ENCODE measurements around the gene FLII. TPM values are rescaled to one million over a fixed set of nuclear protein-coding genes. Genes with fewer than 3 reads are reported as not detected.

Gene FLII
- total RNA-seq, 2 donors from 2014 or later: 280 to 347 TPM

DNA sequence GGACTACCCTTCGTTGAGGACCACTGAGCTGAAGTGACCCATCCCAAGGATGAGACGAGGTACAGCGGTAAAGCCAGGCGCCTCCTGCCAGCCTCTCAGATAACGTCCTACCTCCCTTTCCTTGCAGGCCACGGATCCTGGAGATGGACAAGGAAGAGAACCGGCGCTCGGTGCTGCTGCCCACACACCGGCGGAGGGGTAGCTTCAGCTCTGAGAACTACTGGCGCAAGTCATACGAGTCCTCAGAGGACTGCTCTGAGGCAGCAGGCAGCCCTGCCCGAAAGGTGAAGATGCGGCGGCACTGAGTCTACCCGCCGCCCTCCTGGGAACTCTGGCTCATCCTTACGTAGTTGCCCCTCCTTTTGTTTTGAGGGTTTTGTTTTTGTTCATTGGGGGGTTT is 50.4 kb downstream of the FLII start:
- TF ChIP-seq POLR2A (IDR thresholded peaks at IDR 0.05): no peak
- no peak for TF ChIP-seq POLR2AphosphoS5 (IDR thresholded peaks at IDR 0.05)
- no peak for DNase-seq (ENCODE audit: low spot score)
- Histone ChIP-seq H3K4me1 (replicated peaks) (no peaks in the 10 kb centered on the region), H3K27me3 (replicated peaks; ENCODE audit: insufficient read depth) (no peaks in the 10 kb centered on the region), H3K4me3 (no peak overlapping the region), H3K9me3 (no peaks in the 10 kb centered on the region), H3K36me3 (peaks cover 7 to 21% of the 10 kb centered on the region in 2 donors), H3K27ac (no peak overlapping the region)
- intact Hi-C loops (cut with DNase I): no loop called here
- WGBS: 89% methylated on average over 19 of the region's 19 CpGs

- intact Hi-C loops (cut with DNase I): no loop called here
- H3K27me3 ChIP-seq (replicated peaks; ENCODE audit: insufficient read depth): no peaks in the 10 kb centered on the region
- no peak overlapping the region for H3K4me3 ChIP-seq
- no peak for TF ChIP-seq CTCF (IDR thresholded peaks at IDR 0.05)
- TF ChIP-seq POLR2A (IDR thresholded peaks at IDR 0.05): no peak
- no peak for TF ChIP-seq POLR2AphosphoS5 (IDR thresholded peaks at IDR 0.05)
- H3K36me3 ChIP-seq: peaks cover 7 to 21% of the 10 kb centered on the region in 2 donors
- no peaks in the 10 kb centered on the region for H3K9me3 ChIP-seq
- H3K4me1 ChIP-seq (replicated peaks): no peaks in the 10 kb centered on the region
- no peak overlapping the region for H3K27ac ChIP-seq
- no peak for DNase-seq (ENCODE audit: low spot score)
These were observed 51.6 kb downstream of the FLII start for GRCh38 chr17:18206962-18207361.

GRCh38 chr17:18205861-18206260 is 52.7 kb downstream of the FLII start:
- Histone ChIP-seq H3K27me3 (replicated peaks; ENCODE audit: insufficient read depth) (no peaks in the 10 kb centered on the region), H3K4me3 (no peak overlapping the region), H3K36me3 (peaks cover 7 to 18% of the 10 kb centered on the region in 2 donors), H3K27ac (no peak overlapping the region), H3K9me3 (no peaks in the 10 kb centered on the region), H3K4me1 (replicated peaks) (no peaks in the 10 kb centered on the region)
- intact Hi-C loops (cut with DNase I): no loop called here
- TF ChIP-seq POLR2AphosphoS5 (IDR thresholded peaks at IDR 0.05) (no peak), CTCF (IDR thresholded peaks at IDR 0.05) (no peak), POLR2A (IDR thresholded peaks at IDR 0.05) (no peak)
- 53% methylated on average over 2 of the region's 2 CpGs for WGBS
- DNase-seq (ENCODE audit: low spot score): no peak

- TF ChIP-seq POLR2A (IDR thresholded peaks at IDR 0.05) (no peak), CTCF (IDR thresholded peaks at IDR 0.05) (no peak), POLR2AphosphoS5 (IDR thresholded peaks at IDR 0.05) (no peak)
- intact Hi-C loops (cut with DNase I): no loop called here
- H3K4me3 ChIP-seq: no peak overlapping the region
- no peaks in the 10 kb centered on the region for H3K27me3 ChIP-seq (replicated peaks; ENCODE audit: insufficient read depth)
- H3K36me3 ChIP-seq: peaks cover 0 to 9% of the 10 kb centered on the region in 2 donors
- no peak overlapping the region for H3K27ac ChIP-seq
- DNase-seq (ENCODE audit: low spot score): no peak
- 77% methylated on average over 7 of the region's 7 CpGs for WGBS
- no peaks in the 10 kb centered on the region for H3K4me1 ChIP-seq (replicated peaks)
- H3K9me3 ChIP-seq: no peaks in the 10 kb centered on the region
These were observed 55.2 kb downstream of the FLII start for GRCh38 chr17:18203308-18203707.

DNA sequence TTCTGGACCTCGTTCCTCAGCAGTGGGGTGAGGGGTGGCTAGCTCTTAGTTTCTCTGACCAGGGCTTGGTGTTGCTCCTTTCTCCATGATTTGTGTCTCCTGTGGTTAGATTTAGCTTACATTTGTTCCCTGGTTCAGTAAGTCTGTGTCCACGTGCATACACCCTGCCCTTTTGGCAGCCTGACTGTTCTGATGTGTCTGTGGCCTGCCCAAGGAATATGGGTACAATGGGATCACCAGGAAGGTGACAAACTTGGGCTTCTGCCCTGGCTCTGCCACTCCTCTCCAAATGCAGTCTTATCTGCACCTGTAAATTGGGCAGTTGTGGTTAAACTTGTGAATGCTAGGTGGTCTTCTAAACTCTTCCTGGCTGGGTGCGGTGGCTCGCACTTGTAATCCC is 57.4 kb downstream of the FLII start:
- 78% methylated on average over 4 of the region's 4 CpGs for WGBS
- DNase-seq (ENCODE audit: low spot score): no peak
- Histone ChIP-seq H3K4me1 (replicated peaks) (no peaks in the 10 kb centered on the region), H3K36me3 (no peaks in the 10 kb centered on the region), H3K9me3 (no peaks in the 10 kb centered on the region), H3K4me3 (no peak overlapping the region), H3K27ac (no peak overlapping the region), H3K27me3 (replicated peaks; ENCODE audit: insufficient read depth) (no peaks in the 10 kb centered on the region)
- TF ChIP-seq CTCF (IDR thresholded peaks at IDR 0.05) (no peak), POLR2AphosphoS5 (IDR thresholded peaks at IDR 0.05) (no peak), POLR2A (IDR thresholded peaks at IDR 0.05) (no peak)
- intact Hi-C loops (cut with DNase I): no loop called here

All from prostate gland (tissue), 2 donors.